Neural cell (in vitro differentiated cells): Measurements from ENCODE around the gene TLR7.

Source experiments
- EP300 ChIP-seq: fragments of 450-650 bp; conservative IDR thresholded peaks from 2 replicates; pipeline ENCODE4 v1.6.1; 2014; ENCODE audit warnings: antibody characterized with exemption, mild to moderate bottlenecking, moderate library complexity; ENCODE audit not compliant: poor library complexity, severe bottlenecking
- EZH2 ChIP-seq: fragments of 200-600, 300-800 bp; shearing (Covaris generic), sonication (generic); IDR thresholded peaks from 2 replicates; pipeline ENCODE4 v1.6.1; 2014; ENCODE audit warnings: antibody characterized with exemption, low read length, borderline replicate concordance, mild to moderate bottlenecking; ENCODE audit not compliant: insufficient read depth, poor library complexity, severe bottlenecking
- MXI1 ChIP-seq: fragments of 450-650 bp; conservative IDR thresholded peaks from 2 replicates; pipeline ENCODE4 v1.6.1; 2014; ENCODE audit warnings: antibody characterized with exemption, mild to moderate bottlenecking; ENCODE audit not compliant: poor library complexity, severe bottlenecking
- POLR2AphosphoS5 ChIP-seq: IDR thresholded peaks from 2 replicates; pipeline ENCODE4 v1.6.1; 2012
- RAD21 ChIP-seq: fragments of 450-650 bp; conservative IDR thresholded peaks from 2 replicates; pipeline ENCODE4 v1.6.1; 2014; ENCODE audit warnings: antibody characterized with exemption, mild to moderate bottlenecking, moderate library complexity
- SMC3 ChIP-seq: fragments of 450-650 bp; conservative IDR thresholded peaks from 2 replicates; pipeline ENCODE4 v1.6.1; 2014; ENCODE audit warnings: antibody characterized with exemption, mild to moderate bottlenecking, moderate library complexity; ENCODE audit not compliant: poor library complexity
- TAF1 ChIP-seq: IDR thresholded peaks from 2 replicates; pipeline ENCODE4 v1.6.1; 2012; ENCODE audit warnings: low read depth
- TF ChIP-seq, protein P1 (sequence below): fragments of 450-650 bp; IDR thresholded peaks from 2 replicates; pipeline ENCODE4 v1.5.1; 2014; ENCODE audit warnings: antibody characterized with exemption, mild to moderate bottlenecking, moderate library complexity; ENCODE audit not compliant: poor library complexity, severe bottlenecking
- TF ChIP-seq, protein P2 (sequence below): IDR thresholded peaks from 2 replicates; pipeline ENCODE4 v1.6.1; 2012; ENCODE audit warnings: borderline replicate concordance

DNA sequence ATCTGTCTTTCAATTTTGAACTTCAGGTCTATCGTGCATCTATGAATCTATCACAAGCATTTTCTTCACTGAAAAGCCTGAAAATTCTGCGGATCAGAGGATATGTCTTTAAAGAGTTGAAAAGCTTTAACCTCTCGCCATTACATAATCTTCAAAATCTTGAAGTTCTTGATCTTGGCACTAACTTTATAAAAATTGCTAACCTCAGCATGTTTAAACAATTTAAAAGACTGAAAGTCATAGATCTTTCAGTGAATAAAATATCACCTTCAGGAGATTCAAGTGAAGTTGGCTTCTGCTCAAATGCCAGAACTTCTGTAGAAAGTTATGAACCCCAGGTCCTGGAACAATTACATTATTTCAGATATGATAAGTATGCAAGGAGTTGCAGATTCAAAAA lies 19.7 kb downstream of the TLR7 start:
- no peak for TF ChIP-seq EP300
- TF ChIP-seq POLR2AphosphoS5 = no peak
- TF ChIP-seq, protein P1, sequence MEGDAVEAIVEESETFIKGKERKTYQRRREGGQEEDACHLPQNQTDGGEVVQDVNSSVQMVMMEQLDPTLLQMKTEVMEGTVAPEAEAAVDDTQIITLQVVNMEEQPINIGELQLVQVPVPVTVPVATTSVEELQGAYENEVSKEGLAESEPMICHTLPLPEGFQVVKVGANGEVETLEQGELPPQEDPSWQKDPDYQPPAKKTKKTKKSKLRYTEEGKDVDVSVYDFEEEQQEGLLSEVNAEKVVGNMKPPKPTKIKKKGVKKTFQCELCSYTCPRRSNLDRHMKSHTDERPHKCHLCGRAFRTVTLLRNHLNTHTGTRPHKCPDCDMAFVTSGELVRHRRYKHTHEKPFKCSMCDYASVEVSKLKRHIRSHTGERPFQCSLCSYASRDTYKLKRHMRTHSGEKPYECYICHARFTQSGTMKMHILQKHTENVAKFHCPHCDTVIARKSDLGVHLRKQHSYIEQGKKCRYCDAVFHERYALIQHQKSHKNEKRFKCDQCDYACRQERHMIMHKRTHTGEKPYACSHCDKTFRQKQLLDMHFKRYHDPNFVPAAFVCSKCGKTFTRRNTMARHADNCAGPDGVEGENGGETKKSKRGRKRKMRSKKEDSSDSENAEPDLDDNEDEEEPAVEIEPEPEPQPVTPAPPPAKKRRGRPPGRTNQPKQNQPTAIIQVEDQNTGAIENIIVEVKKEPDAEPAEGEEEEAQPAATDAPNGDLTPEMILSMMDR = no peak
- no peak for TF ChIP-seq SMC3
- TF ChIP-seq, protein P2, sequence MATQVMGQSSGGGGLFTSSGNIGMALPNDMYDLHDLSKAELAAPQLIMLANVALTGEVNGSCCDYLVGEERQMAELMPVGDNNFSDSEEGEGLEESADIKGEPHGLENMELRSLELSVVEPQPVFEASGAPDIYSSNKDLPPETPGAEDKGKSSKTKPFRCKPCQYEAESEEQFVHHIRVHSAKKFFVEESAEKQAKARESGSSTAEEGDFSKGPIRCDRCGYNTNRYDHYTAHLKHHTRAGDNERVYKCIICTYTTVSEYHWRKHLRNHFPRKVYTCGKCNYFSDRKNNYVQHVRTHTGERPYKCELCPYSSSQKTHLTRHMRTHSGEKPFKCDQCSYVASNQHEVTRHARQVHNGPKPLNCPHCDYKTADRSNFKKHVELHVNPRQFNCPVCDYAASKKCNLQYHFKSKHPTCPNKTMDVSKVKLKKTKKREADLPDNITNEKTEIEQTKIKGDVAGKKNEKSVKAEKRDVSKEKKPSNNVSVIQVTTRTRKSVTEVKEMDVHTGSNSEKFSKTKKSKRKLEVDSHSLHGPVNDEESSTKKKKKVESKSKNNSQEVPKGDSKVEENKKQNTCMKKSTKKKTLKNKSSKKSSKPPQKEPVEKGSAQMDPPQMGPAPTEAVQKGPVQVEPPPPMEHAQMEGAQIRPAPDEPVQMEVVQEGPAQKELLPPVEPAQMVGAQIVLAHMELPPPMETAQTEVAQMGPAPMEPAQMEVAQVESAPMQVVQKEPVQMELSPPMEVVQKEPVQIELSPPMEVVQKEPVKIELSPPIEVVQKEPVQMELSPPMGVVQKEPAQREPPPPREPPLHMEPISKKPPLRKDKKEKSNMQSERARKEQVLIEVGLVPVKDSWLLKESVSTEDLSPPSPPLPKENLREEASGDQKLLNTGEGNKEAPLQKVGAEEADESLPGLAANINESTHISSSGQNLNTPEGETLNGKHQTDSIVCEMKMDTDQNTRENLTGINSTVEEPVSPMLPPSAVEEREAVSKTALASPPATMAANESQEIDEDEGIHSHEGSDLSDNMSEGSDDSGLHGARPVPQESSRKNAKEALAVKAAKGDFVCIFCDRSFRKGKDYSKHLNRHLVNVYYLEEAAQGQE = no peak
- no peak for TF ChIP-seq TAF1
- no peak for TF ChIP-seq RAD21
- TF ChIP-seq EZH2 = no peak
- no peak for TF ChIP-seq MXI1
